Measurements from ENCODE around the gene DIP2C. TPM values are rescaled to one million over a fixed set of nuclear protein-coding genes. Genes with fewer than 3 reads are reported as not detected.

Gene DIP2C
- total RNA-seq, 4 donors from 2014 or later: 10.5 to 40.5 (median 19.5) TPM

GRCh38 chr10:728603-729002, 39.1 kb upstream of the DIP2C start:
- Histone ChIP-seq H3K4me3 (no peak overlapping the region), H3K27ac (no peak overlapping the region), H3K4me1 (no peaks in the 10 kb centered on the region), H3K9me3 (no peaks in the 10 kb centered on the region), H3K27me3 (no peaks in the 10 kb centered on the region), H3K36me3 (no peaks in the 10 kb centered on the region)
- no peak for DNase-seq
- intact Hi-C loops (cut with DNase I; ENCODE audit: low total_unique reads): no loop called here
- TF ChIP-seq, protein P1, sequence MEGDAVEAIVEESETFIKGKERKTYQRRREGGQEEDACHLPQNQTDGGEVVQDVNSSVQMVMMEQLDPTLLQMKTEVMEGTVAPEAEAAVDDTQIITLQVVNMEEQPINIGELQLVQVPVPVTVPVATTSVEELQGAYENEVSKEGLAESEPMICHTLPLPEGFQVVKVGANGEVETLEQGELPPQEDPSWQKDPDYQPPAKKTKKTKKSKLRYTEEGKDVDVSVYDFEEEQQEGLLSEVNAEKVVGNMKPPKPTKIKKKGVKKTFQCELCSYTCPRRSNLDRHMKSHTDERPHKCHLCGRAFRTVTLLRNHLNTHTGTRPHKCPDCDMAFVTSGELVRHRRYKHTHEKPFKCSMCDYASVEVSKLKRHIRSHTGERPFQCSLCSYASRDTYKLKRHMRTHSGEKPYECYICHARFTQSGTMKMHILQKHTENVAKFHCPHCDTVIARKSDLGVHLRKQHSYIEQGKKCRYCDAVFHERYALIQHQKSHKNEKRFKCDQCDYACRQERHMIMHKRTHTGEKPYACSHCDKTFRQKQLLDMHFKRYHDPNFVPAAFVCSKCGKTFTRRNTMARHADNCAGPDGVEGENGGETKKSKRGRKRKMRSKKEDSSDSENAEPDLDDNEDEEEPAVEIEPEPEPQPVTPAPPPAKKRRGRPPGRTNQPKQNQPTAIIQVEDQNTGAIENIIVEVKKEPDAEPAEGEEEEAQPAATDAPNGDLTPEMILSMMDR (IDR thresholded peaks at IDR 0.05): no peak
- no peak for TF ChIP-seq POLR2A (IDR thresholded peaks at IDR 0.05)

DNA sequence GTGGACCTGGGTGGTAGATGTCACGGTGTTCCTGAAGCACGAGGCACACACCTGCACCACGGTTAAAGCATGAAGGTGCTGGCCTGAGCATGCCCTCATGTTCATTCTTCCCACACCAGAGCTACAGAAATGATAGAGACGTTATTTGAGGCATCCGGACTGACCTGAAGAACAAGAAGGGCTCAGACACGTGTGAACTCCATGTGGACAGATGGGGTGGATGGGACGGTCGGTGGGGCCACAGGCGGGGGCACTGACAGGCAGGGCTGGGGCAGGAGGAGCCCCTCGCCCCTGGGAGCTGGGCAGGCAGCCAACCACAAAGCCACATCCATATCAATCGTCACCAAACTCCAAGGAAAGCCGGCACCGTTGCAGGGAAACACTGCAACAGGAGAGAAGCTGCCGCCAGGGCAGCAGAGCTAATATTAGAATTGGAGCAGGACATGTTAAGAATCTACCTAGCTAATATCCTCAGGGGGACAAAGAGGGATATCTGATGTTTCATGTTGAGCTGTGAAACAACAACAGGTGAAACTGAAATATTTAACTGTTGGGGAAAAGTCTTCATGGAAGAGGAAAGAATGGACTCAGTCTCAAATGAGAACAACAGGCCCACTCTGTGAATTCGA, 37.8 kb upstream of the DIP2C start:
- intact Hi-C loops (cut with DNase I; ENCODE audit: low total_unique reads): no loop called here
- TF ChIP-seq POLR2A (IDR thresholded peaks at IDR 0.05): no peak
- TF ChIP-seq, protein P1 (IDR thresholded peaks at IDR 0.05): no peak
- no peaks in the 10 kb centered on the region for H3K27me3 ChIP-seq
- H3K27ac ChIP-seq: no peak overlapping the region
- H3K9me3 ChIP-seq: no peaks in the 10 kb centered on the region
- no peak overlapping the region for H3K4me3 ChIP-seq
- H3K36me3 ChIP-seq: no peaks in the 10 kb centered on the region
- no peaks in the 10 kb centered on the region for H3K4me1 ChIP-seq
- no peak for DNase-seq

DNA sequence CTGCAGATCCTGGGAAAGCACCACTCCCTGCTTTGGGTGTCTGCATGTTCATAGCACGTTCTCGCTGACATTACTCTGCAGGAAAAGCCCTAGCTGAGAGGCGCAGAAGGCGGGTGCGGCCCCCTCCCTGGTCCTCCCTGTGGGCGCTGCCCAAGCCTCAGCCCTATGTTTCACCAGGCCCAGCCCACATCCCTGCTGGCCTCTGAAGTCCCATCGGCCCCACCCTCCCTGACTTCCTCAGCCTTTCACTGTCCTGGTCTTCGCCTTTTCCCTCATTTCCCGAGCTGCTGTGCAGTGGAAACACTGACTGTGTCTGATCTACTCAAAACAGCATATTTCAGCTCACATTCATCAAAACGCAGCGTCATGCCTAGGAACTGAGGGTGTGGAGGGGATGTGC, 36.3 kb upstream of the DIP2C start:
- intact Hi-C loops (cut with DNase I; ENCODE audit: low total_unique reads): no loop called here
- no peak for DNase-seq
- no peaks in the 10 kb centered on the region for H3K4me1 ChIP-seq

DNA sequence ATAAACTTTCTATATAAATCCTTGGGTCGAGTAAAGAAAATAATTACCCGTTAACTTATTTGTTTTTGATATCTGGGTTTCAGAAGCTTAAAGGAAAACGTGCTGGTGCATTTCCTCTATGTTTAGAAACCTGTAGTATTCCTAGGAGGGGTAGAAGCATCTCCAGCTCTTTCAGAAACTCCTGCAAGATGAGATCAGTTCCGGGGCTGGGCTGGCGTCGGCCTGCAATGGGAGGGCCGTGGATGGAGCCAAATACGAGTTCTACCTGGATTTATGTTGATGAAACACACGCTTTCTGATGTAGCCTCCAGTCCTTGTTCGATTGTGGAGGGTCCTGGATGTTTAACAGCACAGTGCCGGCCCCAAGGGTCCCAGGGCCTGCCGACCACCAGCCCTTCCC, 35.8 kb upstream of the DIP2C start:
- no peaks in the 10 kb centered on the region for H3K27me3 ChIP-seq
- H3K27ac ChIP-seq: no peak overlapping the region
- DNase-seq: no peak
- TF ChIP-seq, protein P1 (IDR thresholded peaks at IDR 0.05): no peak
- no peak for TF ChIP-seq POLR2A (IDR thresholded peaks at IDR 0.05)
- H3K4me1 ChIP-seq: no peaks in the 10 kb centered on the region
- H3K9me3 ChIP-seq: no peaks in the 10 kb centered on the region
- H3K36me3 ChIP-seq: no peaks in the 10 kb centered on the region
- no peak overlapping the region for H3K4me3 ChIP-seq
- intact Hi-C loops (cut with DNase I; ENCODE audit: low total_unique reads): no loop called here

More for the DNA sequence above, 36.3 kb upstream of the DIP2C start:
- Histone ChIP-seq H3K27me3 (no peaks in the 10 kb centered on the region), H3K27ac (no peak overlapping the region), H3K4me3 (no peak overlapping the region), H3K9me3 (no peaks in the 10 kb centered on the region), H3K36me3 (no peaks in the 10 kb centered on the region)
- TF ChIP-seq, protein P1 (IDR thresholded peaks at IDR 0.05): no peak
- no peak for TF ChIP-seq POLR2A (IDR thresholded peaks at IDR 0.05)

DNA sequence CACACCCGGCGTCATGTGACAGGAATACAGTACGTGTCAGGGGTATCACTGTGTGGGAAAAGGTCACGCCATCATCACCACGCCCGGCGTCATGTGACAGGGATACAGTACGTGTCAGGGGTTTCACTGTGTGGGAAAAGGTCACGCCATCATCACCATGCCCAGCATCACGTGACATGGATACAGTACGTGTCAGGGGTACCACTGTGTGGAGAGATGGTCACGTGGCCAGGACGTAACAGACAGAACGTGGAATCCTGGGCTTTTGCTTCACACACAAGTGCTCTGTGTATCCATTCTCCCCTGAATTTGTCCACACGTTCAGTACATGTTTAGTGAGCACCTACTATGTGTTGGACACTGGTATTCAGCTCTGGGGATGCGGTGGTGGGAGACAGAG, 34.5 kb upstream of the DIP2C start:
- no peaks in the 10 kb centered on the region for H3K9me3 ChIP-seq
- H3K27ac ChIP-seq: no peak overlapping the region
- TF ChIP-seq, protein P1 (IDR thresholded peaks at IDR 0.05): no peak
- no peak for TF ChIP-seq POLR2A (IDR thresholded peaks at IDR 0.05)
- H3K4me3 ChIP-seq: no peak overlapping the region
- intact Hi-C loops (cut with DNase I; ENCODE audit: low total_unique reads): no loop called here
- no peaks in the 10 kb centered on the region for H3K36me3 ChIP-seq
- no peak for DNase-seq
- H3K4me1 ChIP-seq: no peaks in the 10 kb centered on the region
- no peaks in the 10 kb centered on the region for H3K27me3 ChIP-seq
